Liver (tissue), 3 donors: Measurements from ENCODE around the gene PYHIN1.

Source experiments
- CTCF ChIP-seq: fragments of 150-350 bp; IDR thresholded peaks from 2 replicates; pipeline ENCODE4 v1.5.1; 2017; ENCODE audit warnings: improper control_type of control experiment, low read depth, low read length; ENCODE audit not compliant: missing input control
- GABPA ChIP-seq, 2 donors: IDR thresholded peaks in 1 of 2; conservative IDR thresholded peaks in 1 of 2; 2 replicates each; pipeline ENCODE4 v1.6.1; 2016; ENCODE audit warnings: antibody characterized with exemption in 2 of 2, mild to moderate bottlenecking in 1 of 2, moderate library complexity in 1 of 2
- HNF4A ChIP-seq, 2 donors: conservative IDR thresholded peaks; 2 replicates each; pipeline ENCODE4 v1.6.1; 2016; ENCODE audit warnings: antibody characterized with exemption in 2 of 2, mild to moderate bottlenecking in 2 of 2
- NR2F2 ChIP-seq: IDR thresholded peaks from 2 replicates; pipeline ENCODE4 v1.6.1; 2016; ENCODE audit warnings: antibody characterized with exemption
- REST ChIP-seq: IDR thresholded peaks from 2 replicates; pipeline ENCODE4 v1.6.1; 2016; ENCODE audit warnings: antibody characterized with exemption, mild to moderate bottlenecking
- YY1 ChIP-seq: IDR thresholded peaks from 2 replicates; pipeline ENCODE4 v1.6.1; 2016; ENCODE audit warnings: antibody characterized with exemption, mild to moderate bottlenecking
- TF ChIP-seq, protein P1 (sequence below): IDR thresholded peaks from 2 replicates; pipeline ENCODE4 v1.6.1; 2016; ENCODE audit warnings: antibody characterized with exemption
- donor health status: healthy.
- donor health status: healthy.

GRCh38 chr1:158945061-158945460 is 13.7 kb downstream of the PYHIN1 start:
- TF ChIP-seq HNF4A (conservative IDR thresholded peaks at IDR 0.05): no peak
- no peak for TF ChIP-seq CTCF
- no peak for TF ChIP-seq REST
- TF ChIP-seq GABPA (IDR thresholded peaks at IDR 0.05 in 1 of 2, conservative IDR thresholded peaks at IDR 0.05 in 1 of 2): no peak
- TF ChIP-seq, protein P1, sequence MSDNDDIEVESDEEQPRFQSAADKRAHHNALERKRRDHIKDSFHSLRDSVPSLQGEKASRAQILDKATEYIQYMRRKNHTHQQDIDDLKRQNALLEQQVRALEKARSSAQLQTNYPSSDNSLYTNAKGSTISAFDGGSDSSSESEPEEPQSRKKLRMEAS: no peak
- TF ChIP-seq YY1: no peak
- no peak for TF ChIP-seq NR2F2
